KOPT-K1 (cell line): ENCODE results near the gene CD274.
"Not testable (repeated sequence)": the region's sequence is repeated elsewhere in the genome, so short reads cannot be mapped to it uniquely, and the experiment has no call there.

Source experiments
- H3K27ac ChIP-seq: fragments of 200-600 bp; sonication (generic); 2 replicates; pipeline ENCODE4 v1.5.1; 2016; ENCODE audit warnings: antibody characterized with exemption, mild to moderate bottlenecking, low read depth, low read length; ENCODE audit not compliant: poor library complexity, severe bottlenecking
- H3K36me3 ChIP-seq: fragments of 200-600 bp; sonication (generic); 2 replicates; pipeline ENCODE4 v1.5.1; 2017; ENCODE audit warnings: antibody characterized with exemption, mild to moderate bottlenecking, low read length, moderate library complexity; ENCODE audit not compliant: insufficient read depth
- H3K9me3 ChIP-seq: fragments of 200-600 bp; sonication (generic); 2 replicates; pipeline ENCODE4 v1.5.1; 2017; ENCODE audit warnings: antibody characterized with exemption, low read length, mild to moderate bottlenecking; ENCODE audit not compliant: insufficient read depth, poor library complexity, severe bottlenecking

CD274 gene

GRCh38 chr9:5470816-5471215 lies 20.5 kb downstream of the CD274 start:
- H3K27ac ChIP-seq = no peak overlapping the region
- no peaks in the 10 kb centered on the region for H3K9me3 ChIP-seq

GRCh38 chr9:5475611-5476010 lies 25.3 kb downstream of the CD274 start:
- not testable (repeated sequence) for H3K27ac ChIP-seq, H3K36me3 ChIP-seq

More at GRCh38 chr9:5470816-5471215, 20.5 kb downstream of the CD274 start:
- no peaks in the 10 kb centered on the region for H3K36me3 ChIP-seq

GRCh38 chr9:5478206-5478605 lies 27.9 kb downstream of the CD274 start:
- H3K27ac ChIP-seq = no peak overlapping the region
- H3K36me3 ChIP-seq = no peaks in the 10 kb centered on the region
- H3K9me3 ChIP-seq = no peaks in the 10 kb centered on the region

More at GRCh38 chr9:5475611-5476010, 25.3 kb downstream of the CD274 start:
- not testable (repeated sequence) for H3K9me3 ChIP-seq

- Histone ChIP-seq H3K27ac (no peak overlapping the region), H3K9me3 (no peaks in the 10 kb centered on the region), H3K36me3 (no peaks in the 10 kb centered on the region)
Observed at GRCh38 chr9:5479994-5480694, 29.8 kb downstream of the CD274 start.

- no peaks in the 10 kb centered on the region for H3K36me3 ChIP-seq
- H3K27ac ChIP-seq = no peak overlapping the region
- H3K9me3 ChIP-seq = no peaks in the 10 kb centered on the region
Observed at GRCh38 chr9:5480919-5481318, 30.6 kb downstream of the CD274 start.

- Histone ChIP-seq H3K27ac (no peak overlapping the region), H3K36me3 (no peaks in the 10 kb centered on the region), H3K9me3 (no peaks in the 10 kb centered on the region)
Observed at GRCh38 chr9:5481322-5482040, 31.1 kb downstream of the CD274 start.

- no peaks in the 10 kb centered on the region for H3K36me3 ChIP-seq
- H3K9me3 ChIP-seq = no peaks in the 10 kb centered on the region
- H3K27ac ChIP-seq = no peak overlapping the region
Observed at GRCh38 chr9:5482194-5482593, 31.9 kb downstream of the CD274 start.

GRCh38 chr9:5483306-5483705 lies 33.0 kb downstream of the CD274 start:
- H3K27ac ChIP-seq = no peak overlapping the region
- H3K36me3 ChIP-seq = no peaks in the 10 kb centered on the region
- no peaks in the 10 kb centered on the region for H3K9me3 ChIP-seq

GRCh38 chr9:5485378-5486085 lies 35.2 kb downstream of the CD274 start:
- Histone ChIP-seq H3K36me3 (no peaks in the 10 kb centered on the region), H3K27ac (no peak overlapping the region), H3K9me3 (no peaks in the 10 kb centered on the region)

GRCh38 chr9:5486988-5487387 lies 36.6 kb downstream of the CD274 start:
- H3K36me3 ChIP-seq = no peaks in the 10 kb centered on the region
- no peak overlapping the region for H3K27ac ChIP-seq
- H3K9me3 ChIP-seq = no peaks in the 10 kb centered on the region

- Histone ChIP-seq H3K9me3 (no peaks in the 10 kb centered on the region), H3K36me3 (no peaks in the 10 kb centered on the region), H3K27ac (no peak overlapping the region)
Observed at GRCh38 chr9:5488221-5489008, 38.1 kb downstream of the CD274 start.

- Histone ChIP-seq H3K36me3 (no peaks in the 10 kb centered on the region), H3K9me3 (no peaks in the 10 kb centered on the region), H3K27ac (no peak overlapping the region)
Observed at GRCh38 chr9:5489630-5490490, 39.5 kb downstream of the CD274 start.

- H3K9me3 ChIP-seq = no peaks in the 10 kb centered on the region
- no peak overlapping the region for H3K27ac ChIP-seq
- no peaks in the 10 kb centered on the region for H3K36me3 ChIP-seq
Observed at GRCh38 chr9:5492965-5493678, 42.8 kb downstream of the CD274 start.
